HG03064 (cell line): ENCODE results near the gene RNF223.
"Not testable (repeated sequence)": the region's sequence is repeated elsewhere in the genome, so short reads cannot be mapped to it uniquely, and the experiment has no call there.

Experiments
- ATAC-seq: cut with Tn5 transposase; IDR thresholded peaks from one replicate; pipeline ENCODE4 v1.9.1; 2021; ENCODE audit warnings: low read depth; ENCODE audit not compliant: unreplicated experiment

RNF223 gene

GRCh38 chr1:1110561-1110971 is 36.5 kb upstream of the RNF223 start:
- ATAC-seq, result no peak

- ATAC-seq, result no peak
Observed at GRCh38 chr1:1109743-1110142, 35.6 kb upstream of the RNF223 start.

GRCh38 chr1:1106510-1107221 is 32.6 kb upstream of the RNF223 start:
- ATAC-seq, result no peak

GRCh38 chr1:1104152-1104551 is 30.0 kb upstream of the RNF223 start:
- ATAC-seq, result not testable (repeated sequence)

- no peak for ATAC-seq
Observed at GRCh38 chr1:1101503-1101902, 27.4 kb upstream of the RNF223 start.

GRCh38 chr1:1100296-1100695 is 26.2 kb upstream of the RNF223 start:
- no peak for ATAC-seq

- ATAC-seq, result no peak
Observed at GRCh38 chr1:1099506-1100183, 25.5 kb upstream of the RNF223 start.

GRCh38 chr1:1098681-1099421 is 24.7 kb upstream of the RNF223 start:
- no peak for ATAC-seq

GRCh38 chr1:1096136-1096535 is 22.0 kb upstream of the RNF223 start:
- ATAC-seq, result not testable (repeated sequence)

- ATAC-seq, result no peak
Observed at GRCh38 chr1:1094981-1095380, 20.9 kb upstream of the RNF223 start.

GRCh38 chr1:1093610-1093943 is 19.5 kb upstream of the RNF223 start:
- ATAC-seq, result no peak

GRCh38 chr1:1092894-1093609 is 18.9 kb upstream of the RNF223 start:
- ATAC-seq, result no peak

- no peak for ATAC-seq
Observed at GRCh38 chr1:1092149-1092855, 18.2 kb upstream of the RNF223 start.

GRCh38 chr1:1091344-1092148 is 17.4 kb upstream of the RNF223 start:
- no peak for ATAC-seq

GRCh38 chr1:1090424-1091343 is 16.6 kb upstream of the RNF223 start:
- no peak for ATAC-seq

- no peak for ATAC-seq
Observed at GRCh38 chr1:1089731-1090423, 15.8 kb upstream of the RNF223 start.

GRCh38 chr1:1088801-1089680 is 14.9 kb upstream of the RNF223 start:
- ATAC-seq, result no peak
